Esophagus squamous epithelium (tissue), 5 donors: ENCODE measurements around the gene MCFD2. TPM values are rescaled to one million over a fixed set of nuclear protein-coding genes. Genes with fewer than 3 reads are reported as not detected.
A peak's percentile ranks its signal among the peaks of the same experiment; 100 is the strongest.

Source experiments
- DNase-seq: peaks from one replicate; lab custom pipeline; 2025; lab: John Stamatoyannopoulos, UW
- H3K27ac ChIP-seq, 4 donors: fragments of 200-600 bp; sonication (generic); one replicate each; pipeline ENCODE4 v1.5.1; 2016 to 2019; ENCODE audit warnings: mild to moderate bottlenecking in 1 of 4
- H3K27me3 ChIP-seq, 4 donors: fragments of 200-600 bp; sonication (generic); 1 replicate in 3 of 4; 2 replicates in 1 of 4; pipeline versions ENCODE4 v1.5.1 to v1.6.0; 2017 to 2021; ENCODE audit warnings: antibody characterized with exemption in 1 of 4
- H3K36me3 ChIP-seq, 3 donors: fragments of 200-600 bp; sonication (generic); one replicate each; pipeline ENCODE4 v1.5.1; 2016 to 2019
- H3K4me1 ChIP-seq, 3 donors: fragments of 200-600 bp; sonication (generic); one replicate each; pipeline ENCODE4 v1.5.1; 2017 to 2019
- H3K4me3 ChIP-seq, 4 donors: fragments of 200-600 bp; sonication (generic); 1 replicate in 3 of 4; 2 replicates in 1 of 4; pipeline ENCODE4 v1.5.1; 2016 to 2019; ENCODE audit warnings: mild to moderate bottlenecking in 2 of 4, moderate library complexity in 1 of 4
- H3K9me3 ChIP-seq, 3 donors: fragments of 200-600 bp; sonication (generic); one replicate each; pipeline ENCODE4 v1.5.1; 2016 to 2019
- POLR2A ChIP-seq, 4 donors: fragments of 450-650 bp; IDR thresholded peaks; one replicate each; pipeline ENCODE4 v1.6.1; 2017; ENCODE audit warnings: antibody characterized with exemption in 4 of 4, mild to moderate bottlenecking in 4 of 4, moderate library complexity in 3 of 4
- whole genome bisulfite sequencing, 2 donors: methylation state at CpG; one replicate each; pipeline ENCODE4 v1.1.5; 2018; 5-methylcytosine and 5-hydroxymethylcytosine counted together
- intact Hi-C: fragments of 100-400 bp; cut with DNase I; formaldehyde crosslinking; loops from one replicate; pipeline ENCODE4 v1.15.0; 2022
- total RNA-seq, 4 donors: library from RNA; depleted of rRNA; stranded (reverse); fragments of >200 nt; gene quantifications; one replicate each; pipeline ENCODE4 v1.1.0, GENCODE V29; 2016
- TF ChIP-seq, protein P1 (sequence below), 6 experiments: fragments of 450-650 bp in 4 of 6; fragments of 200-600 bp in 2 of 6; sonication (generic) in 2 of 6; IDR thresholded peaks; one replicate each; pipeline ENCODE4 v1.5.1; 2016 to 2019; ENCODE audit warnings: antibody characterized with exemption in 6 of 6, mild to moderate bottlenecking in 4 of 6, moderate library complexity in 4 of 6
- donor health status: DM: yes; HTN: yes; CAD: no.

Gene MCFD2
- total RNA-seq, 4 donors from 2014 or later, result 49.7 to 62.8 (median 56.7) TPM

- 73% methylated on average over 5 to 7 of the region's 7 CpGs for WGBS, 2 donors
- Histone ChIP-seq H3K9me3 (no peaks in the 10 kb centered on the region), H3K4me3 (no peak overlapping the region), H3K4me1 (peaks cover 0 to 52% (median 26%) of the 10 kb centered on the region in 3 donors), H3K27me3 (no peaks in the 10 kb centered on the region), H3K36me3 (peaks cover 0 to 34% (median 2%) of the 10 kb centered on the region in 3 donors), H3K27ac (no peak overlapping the region)
- TF ChIP-seq, protein P1, sequence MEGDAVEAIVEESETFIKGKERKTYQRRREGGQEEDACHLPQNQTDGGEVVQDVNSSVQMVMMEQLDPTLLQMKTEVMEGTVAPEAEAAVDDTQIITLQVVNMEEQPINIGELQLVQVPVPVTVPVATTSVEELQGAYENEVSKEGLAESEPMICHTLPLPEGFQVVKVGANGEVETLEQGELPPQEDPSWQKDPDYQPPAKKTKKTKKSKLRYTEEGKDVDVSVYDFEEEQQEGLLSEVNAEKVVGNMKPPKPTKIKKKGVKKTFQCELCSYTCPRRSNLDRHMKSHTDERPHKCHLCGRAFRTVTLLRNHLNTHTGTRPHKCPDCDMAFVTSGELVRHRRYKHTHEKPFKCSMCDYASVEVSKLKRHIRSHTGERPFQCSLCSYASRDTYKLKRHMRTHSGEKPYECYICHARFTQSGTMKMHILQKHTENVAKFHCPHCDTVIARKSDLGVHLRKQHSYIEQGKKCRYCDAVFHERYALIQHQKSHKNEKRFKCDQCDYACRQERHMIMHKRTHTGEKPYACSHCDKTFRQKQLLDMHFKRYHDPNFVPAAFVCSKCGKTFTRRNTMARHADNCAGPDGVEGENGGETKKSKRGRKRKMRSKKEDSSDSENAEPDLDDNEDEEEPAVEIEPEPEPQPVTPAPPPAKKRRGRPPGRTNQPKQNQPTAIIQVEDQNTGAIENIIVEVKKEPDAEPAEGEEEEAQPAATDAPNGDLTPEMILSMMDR (IDR thresholded peaks at IDR 0.05), result no peak
- no peak for TF ChIP-seq POLR2A (IDR thresholded peaks at IDR 0.05)
- no peak for DNase-seq
- intact Hi-C loops, result no loop called here
These were observed 30.1 kb upstream of the MCFD2 start for GRCh38 chr2:46945671-46946070.

GRCh38 chr2:46943881-46944798 is 28.5 kb upstream of the MCFD2 start:
- intact Hi-C loops, result no loop called here
- no peaks in the 10 kb centered on the region for H3K27me3 ChIP-seq
- peak overlapping the region in 3 of 4 donors; percentile 3 to 97 (median 52) for H3K27ac ChIP-seq
- TF ChIP-seq POLR2A (IDR thresholded peaks at IDR 0.05), result no peak
- TF ChIP-seq, protein P1 (IDR thresholded peaks at IDR 0.05), result no peak
- peaks cover 14 to 62% (median 30%) of the 10 kb centered on the region in 3 donors for H3K4me1 ChIP-seq
- H3K9me3 ChIP-seq, result no peaks in the 10 kb centered on the region
- H3K36me3 ChIP-seq, result peaks cover 0 to 28% (median 0%) of the 10 kb centered on the region in 3 donors
- no peak for DNase-seq
- peak overlapping the region in 1 of 4 donors; percentile 97 for H3K4me3 ChIP-seq
- 81 to 85% methylated on average over 8 to 9 of the region's 9 CpGs for WGBS, 2 donors

GRCh38 chr2:46942891-46943626 is 27.5 kb upstream of the MCFD2 start:
- H3K4me3 ChIP-seq, result peak overlapping the region in 3 of 4 donors; percentile 90 to 97 (median 92)
- peaks cover 14 to 52% (median 30%) of the 10 kb centered on the region in 3 donors for H3K4me1 ChIP-seq
- H3K36me3 ChIP-seq, result peaks cover 0 to 25% (median 0%) of the 10 kb centered on the region in 3 donors
- intact Hi-C loops, result no loop called here
- peak overlapping the region; percentile 52 to 97 (median 88) for H3K27ac ChIP-seq
- DNase-seq, result no peak
- H3K27me3 ChIP-seq, result no peaks in the 10 kb centered on the region
- WGBS, 2 donors, result 74 to 77% methylated on average over 8 to 9 of the region's 10 CpGs
- no peaks in the 10 kb centered on the region for H3K9me3 ChIP-seq
- TF ChIP-seq, protein P1 (IDR thresholded peaks at IDR 0.05), result no peak
- no peak for TF ChIP-seq POLR2A (IDR thresholded peaks at IDR 0.05)

GRCh38 chr2:46942143-46942526 is 26.5 kb upstream of the MCFD2 start:
- TF ChIP-seq POLR2A (IDR thresholded peaks at IDR 0.05), result no peak
- TF ChIP-seq, protein P1 (IDR thresholded peaks at IDR 0.05), result no peak

More at GRCh38 chr2:46942143-46942526, 26.5 kb upstream of the MCFD2 start:
- no peaks in the 10 kb centered on the region for H3K9me3 ChIP-seq
- peak overlapping the region; percentile 84 to 97 (median 91) for H3K4me3 ChIP-seq
- peaks cover 0 to 21% (median 0%) of the 10 kb centered on the region in 3 donors for H3K36me3 ChIP-seq
- no peaks in the 10 kb centered on the region for H3K27me3 ChIP-seq
- peaks cover 14 to 48% (median 30%) of the 10 kb centered on the region in 3 donors for H3K4me1 ChIP-seq
- peak overlapping the region; percentile 85 to 97 (median 94) for H3K27ac ChIP-seq
- DNase-seq, result no peak
- intact Hi-C loops, result no loop called here
- WGBS, 2 donors, result 0% methylated on average over 5 to 8 of the region's 10 CpGs
